Measurements from ENCODE around the gene FOXP1.

The FOXP1 gene

DNA sequence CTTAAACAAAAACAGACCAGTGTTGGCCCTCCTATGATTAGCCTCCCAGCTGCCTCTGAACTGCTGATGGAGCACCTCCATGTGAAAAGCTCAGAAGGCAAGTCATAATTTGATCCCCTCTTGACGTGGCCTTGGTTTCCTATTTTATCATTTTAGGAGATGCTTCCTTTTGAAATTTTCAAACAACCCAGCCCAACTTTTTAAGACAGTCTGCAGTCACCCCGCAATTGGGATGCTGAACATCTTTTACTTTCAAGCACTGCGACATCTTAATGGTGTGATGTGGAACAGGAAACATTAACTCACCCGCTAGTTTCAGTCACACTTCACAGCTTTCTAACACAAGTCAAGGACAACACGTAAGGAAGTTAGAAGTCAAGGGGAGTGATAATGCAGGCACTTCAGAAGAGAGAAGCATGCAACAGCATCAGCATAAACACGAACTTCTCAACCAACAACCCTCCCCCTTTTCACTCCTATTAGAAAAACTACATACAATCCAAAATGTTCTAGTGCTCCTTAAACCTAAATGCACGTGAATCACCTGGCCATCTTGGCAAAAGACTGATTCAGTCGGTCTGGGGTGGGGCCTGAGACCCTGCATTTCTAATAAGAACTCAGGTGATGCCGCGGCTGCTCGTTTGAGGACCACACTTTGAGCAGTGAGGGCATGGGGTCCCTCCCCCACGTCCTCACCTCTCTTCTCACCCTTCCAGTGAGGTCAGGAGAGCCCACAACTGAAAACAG, 161.5 kb downstream of the FOXP1 start:
- FAIRE-seq, result no peak

GRCh38 chr3:71421475-71421819, 162.1 kb downstream of the FOXP1 start:
- no peak for FAIRE-seq

GRCh38 chr3:71419369-71419768, 164.2 kb downstream of the FOXP1 start:
- FAIRE-seq, result no peak

- FAIRE-seq, result no peak
Measured at GRCh38 chr3:71417791-71418190, 165.7 kb downstream of the FOXP1 start.

DNA sequence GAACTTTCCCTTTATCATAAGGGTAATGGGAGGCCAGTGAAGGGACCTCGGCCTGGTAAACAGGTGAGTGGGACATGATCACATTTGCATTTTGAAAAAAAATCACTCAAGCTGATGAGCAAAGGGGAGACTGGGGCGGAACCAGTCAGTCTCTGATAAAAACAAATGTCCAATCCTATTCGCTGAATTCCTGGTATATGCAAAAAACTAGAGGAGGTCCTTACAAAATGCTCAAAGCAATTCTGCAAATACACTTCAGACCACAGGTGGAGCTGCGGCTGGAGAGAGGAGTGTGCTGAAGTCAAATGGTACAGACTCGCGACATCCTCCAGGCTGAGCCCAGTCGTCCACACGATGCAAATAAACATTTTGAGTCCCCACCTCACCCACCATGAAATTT, 166.7 kb downstream of the FOXP1 start:
- FAIRE-seq, result no peak

DNA sequence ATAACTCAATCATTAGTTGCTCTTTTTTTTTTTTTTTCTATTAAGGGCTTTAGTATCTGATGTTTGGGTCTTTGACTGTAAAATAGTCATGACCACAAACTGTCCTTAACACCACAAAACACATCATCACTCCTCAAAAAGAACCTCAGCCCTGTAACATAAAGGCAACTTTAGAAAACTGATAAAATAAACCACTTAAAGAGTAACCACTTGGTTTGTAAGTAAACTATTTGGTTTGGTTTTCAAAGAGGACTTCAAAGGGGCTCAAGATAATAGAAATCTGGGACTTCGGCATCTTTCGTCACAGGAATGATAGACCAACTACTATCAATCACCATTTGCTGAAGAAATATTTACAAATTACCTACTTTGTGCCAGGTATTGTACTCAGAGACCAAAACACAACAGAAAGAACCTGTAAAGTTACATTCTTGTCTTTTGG, 167.8 kb downstream of the FOXP1 start:
- no peak for FAIRE-seq

DNA sequence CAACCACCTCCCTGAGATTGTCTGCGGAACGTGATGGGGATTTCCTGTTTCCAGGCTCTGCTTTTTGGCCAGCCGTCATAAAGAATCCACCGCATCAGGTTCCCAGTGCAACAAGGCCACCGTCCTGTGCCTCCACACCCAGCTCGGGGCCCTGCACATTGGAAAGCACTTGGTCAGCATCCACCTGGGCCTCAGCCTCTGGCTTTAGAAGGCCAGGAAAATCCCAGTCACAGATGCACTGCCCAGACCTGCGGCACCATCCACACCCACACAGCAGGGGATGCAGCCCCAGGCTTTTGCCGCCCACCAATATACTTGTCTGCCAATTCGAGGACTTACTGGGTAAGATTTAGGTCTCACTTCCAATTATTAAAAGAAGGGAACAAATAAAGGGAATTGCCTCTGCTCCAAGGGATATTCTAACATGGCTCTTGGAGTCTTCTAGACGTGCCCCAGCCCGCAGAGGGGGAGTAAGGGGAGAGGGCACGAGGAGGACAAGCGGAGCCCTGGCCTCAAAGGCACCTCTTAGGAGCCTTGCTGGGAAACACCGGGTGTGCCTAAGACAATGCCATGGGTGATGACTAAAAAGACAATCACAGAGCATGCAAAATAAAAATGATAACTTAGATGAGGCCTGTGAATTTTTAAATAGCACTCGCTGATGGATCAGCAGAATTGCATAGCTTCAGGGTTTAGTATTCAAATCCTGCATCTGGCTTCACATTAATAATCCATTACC, 169.2 kb downstream of the FOXP1 start:
- FAIRE-seq, result no peak

DNA sequence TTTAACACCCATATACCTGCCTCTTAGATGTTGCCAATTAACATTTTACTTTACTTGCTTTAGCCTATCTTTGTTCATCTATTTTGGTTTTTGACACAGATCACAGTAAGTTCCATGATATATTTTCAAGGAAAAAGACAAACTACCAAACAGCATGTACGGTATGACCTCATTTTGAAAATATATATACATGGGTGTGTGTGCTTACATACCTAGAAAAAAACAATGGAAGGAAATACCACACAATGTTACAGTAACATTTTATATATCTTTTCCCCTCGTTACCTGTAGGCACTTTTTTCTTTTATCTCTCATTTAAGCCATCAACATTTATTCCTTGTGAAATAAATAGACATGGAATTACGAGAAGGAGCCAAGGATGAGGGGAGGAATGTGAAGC, 170.0 kb downstream of the FOXP1 start:
- FAIRE-seq, result no peak

GRCh38 chr3:71409352-71409751, 174.2 kb downstream of the FOXP1 start:
- no peak for FAIRE-seq

- FAIRE-seq, result no peak
Measured at GRCh38 chr3:71408903-71409302, 174.6 kb downstream of the FOXP1 start.

DNA sequence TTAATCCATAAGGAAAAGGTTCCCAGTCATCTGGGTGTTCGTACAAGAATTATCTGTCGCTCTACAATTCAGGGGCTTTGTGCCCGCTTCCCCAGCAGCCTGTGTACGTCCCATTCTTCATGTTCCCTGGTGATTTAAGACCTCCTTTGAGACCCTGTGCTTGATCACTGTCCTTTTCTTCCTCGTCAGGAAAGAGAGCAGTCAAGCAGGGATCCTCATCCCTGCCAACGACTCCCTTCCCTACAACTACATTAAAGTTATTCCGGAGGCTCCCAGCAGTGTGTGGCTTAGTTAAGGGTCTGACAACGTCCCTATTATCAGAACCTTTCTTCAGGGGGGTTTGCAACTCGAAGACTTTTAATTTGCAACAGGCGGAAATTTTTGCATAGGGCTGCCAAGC, 175.7 kb downstream of the FOXP1 start:
- FAIRE-seq, result no peak

GRCh38 chr3:71406972-71407810, 176.3 kb downstream of the FOXP1 start:
- no peak for FAIRE-seq

GRCh38 chr3:71402911-71403310, 180.6 kb downstream of the FOXP1 start:
- FAIRE-seq, result no peak

GRCh38 chr3:71402280-71402679, 181.2 kb downstream of the FOXP1 start:
- FAIRE-seq, result no peak

DNA sequence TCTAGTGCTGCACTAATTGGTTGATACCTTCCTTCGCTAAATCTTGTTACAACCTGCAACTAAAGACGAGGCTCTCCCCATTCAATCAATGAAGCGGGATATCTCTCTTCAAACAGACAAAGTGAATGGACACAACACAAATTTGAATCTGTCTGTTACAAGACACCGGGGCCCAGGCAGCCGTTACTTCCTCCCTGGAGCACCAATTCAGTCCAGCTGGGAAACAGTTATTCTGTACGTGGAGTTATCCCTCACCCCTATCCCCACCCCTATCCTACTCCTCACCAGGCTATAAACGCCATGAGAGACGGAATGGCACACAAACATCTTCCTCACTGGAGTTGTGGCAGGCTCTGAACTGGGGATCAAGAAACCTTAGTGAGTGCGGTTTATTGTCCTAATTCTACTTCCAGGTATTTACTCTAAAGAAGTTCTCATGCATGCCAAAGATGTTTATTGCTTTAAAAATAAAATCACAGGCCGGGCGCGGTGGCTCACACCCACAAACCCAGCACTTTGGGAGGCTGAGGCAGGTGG, 181.8 kb downstream of the FOXP1 start:
- FAIRE-seq, result no peak

GRCh38 chr3:71400986-71401451, 182.5 kb downstream of the FOXP1 start:
- no peak for FAIRE-seq

DNA sequence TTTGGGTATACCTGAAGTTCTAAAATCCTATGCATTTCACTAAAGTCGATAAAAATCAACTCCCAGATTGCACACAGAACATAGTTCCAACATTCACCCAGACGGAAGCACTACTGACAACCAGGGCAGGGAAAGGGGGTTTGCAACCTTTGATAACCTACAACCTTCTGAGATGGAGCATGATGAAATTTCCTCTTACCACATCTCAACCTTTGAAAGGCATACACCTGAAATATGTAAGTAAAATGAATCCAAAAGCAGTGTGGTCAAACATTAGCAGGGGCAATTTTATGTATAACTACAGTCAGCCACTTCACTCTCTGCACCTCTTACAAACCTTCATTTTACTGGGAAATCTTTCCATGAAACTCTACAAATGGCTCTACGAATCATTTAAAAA, 184.1 kb downstream of the FOXP1 start:
- no peak for FAIRE-seq

DNA sequence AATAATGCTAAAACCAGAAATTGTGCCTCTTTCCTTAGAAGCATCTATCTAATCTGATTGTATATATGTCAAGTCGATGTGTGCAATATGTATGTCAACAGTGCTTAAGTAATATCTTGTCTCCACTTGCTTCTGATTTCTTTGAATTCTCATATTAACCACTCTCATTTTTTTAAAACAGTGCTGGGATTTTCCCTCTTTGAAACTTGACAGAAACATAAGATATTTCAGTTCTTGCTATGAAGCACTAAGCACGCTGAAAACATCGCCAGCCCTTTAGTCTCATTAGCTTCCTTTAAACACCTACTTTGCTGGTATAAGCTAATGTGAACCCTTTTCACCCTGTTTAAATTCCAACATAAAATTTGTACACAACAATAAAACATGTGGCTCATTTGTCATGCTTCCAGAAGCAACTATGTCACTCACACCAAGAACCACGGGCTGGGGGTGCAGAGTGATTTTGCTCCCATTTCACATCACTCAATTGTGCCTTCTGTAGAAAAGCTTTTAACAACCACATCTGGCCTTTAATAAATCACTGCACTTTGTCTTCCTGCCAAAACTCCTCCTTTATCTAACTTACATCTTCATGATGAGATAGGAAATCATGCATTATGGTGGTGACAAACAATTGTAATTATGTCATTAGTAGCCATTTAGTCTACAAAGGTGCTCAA, 185.2 kb downstream of the FOXP1 start:
- no peak for FAIRE-seq

- no peak for FAIRE-seq
Measured at GRCh38 chr3:71397726-71398125, 185.8 kb downstream of the FOXP1 start.

- peak; percentile 49 for FAIRE-seq
Measured at GRCh38 chr3:71397046-71397445, 186.5 kb downstream of the FOXP1 start.

DNA sequence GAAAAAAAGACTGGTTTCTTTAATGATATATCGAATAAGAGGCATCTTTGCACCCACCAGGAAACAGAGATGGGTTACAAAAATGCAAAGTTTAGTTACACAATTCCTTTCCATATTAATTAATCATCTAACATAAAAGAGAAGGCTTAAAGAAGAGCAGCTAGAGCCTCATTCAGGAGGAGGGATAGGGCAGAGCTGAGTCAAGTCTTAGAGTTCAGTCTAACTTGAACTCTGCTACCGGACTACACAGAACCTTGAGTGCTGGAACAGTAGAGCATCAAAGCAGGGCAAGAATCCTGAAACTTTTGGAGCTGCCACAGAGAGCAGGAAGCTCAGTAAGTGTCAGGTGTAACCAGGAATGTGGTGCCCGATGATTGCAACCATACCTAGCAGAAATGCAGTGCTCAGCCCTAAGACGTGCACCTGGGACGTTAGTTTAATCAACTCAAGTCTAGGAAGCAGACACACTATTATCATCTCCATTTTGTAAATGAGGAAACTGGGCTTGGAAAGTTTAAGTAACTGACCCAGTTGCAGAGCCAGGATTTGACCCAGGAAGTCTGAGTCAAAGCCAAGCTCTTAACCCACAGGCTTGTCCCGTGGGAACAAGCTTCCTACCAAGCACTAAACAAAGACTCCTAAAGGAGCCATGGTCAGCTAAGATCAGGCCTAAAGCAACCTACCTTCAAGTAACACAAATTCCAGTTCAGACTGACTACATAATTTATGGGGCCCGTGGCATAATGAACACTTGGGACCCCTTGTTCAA, 187.4 kb downstream of the FOXP1 start:
- FAIRE-seq, result no peak

DNA sequence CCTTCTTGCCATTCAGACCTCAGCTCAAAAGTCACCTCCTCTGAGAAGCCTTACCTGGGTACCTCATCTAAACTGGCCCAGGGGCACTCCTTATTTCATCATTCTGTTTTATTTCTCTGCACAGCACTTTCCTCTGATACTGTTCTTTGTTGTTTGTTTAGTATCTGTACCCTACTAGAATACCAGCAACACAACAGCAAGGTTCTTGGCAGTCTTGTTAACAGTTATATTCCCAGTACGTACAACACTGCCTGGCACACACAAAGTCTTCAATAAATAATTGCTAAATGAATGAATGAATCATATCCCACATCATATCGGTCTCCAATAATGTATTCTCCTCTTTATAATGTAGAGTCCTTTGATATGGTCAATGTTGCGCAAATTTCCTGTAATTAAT, 188.1 kb downstream of the FOXP1 start:
- no peak for FAIRE-seq
